PFSK-1 (cell line): ENCODE results near the gene PSD.

ENCODE experiments used
- POLR2AphosphoS5 ChIP-seq: IDR thresholded peaks from 2 replicates; pipeline ENCODE4 v1.6.1; 2012; ENCODE audit warnings: low read depth, mild to moderate bottlenecking, control low read depth, low read length, moderate library complexity
- REST ChIP-seq, 2 experiments: IDR thresholded peaks; 2 replicates each; pipeline versions ENCODE4 v1.6.1 to v1.8.0; 2011 to 2012; ENCODE audit warnings: low read depth in 2 of 2, low read length in 2 of 2, control low read depth in 1 of 2, inconsistent platforms in 1 of 2, mild to moderate bottlenecking in 1 of 2, moderate library complexity in 1 of 2; ENCODE audit not compliant: insufficient read depth in 1 of 2
- SIN3A ChIP-seq: IDR thresholded peaks from 2 replicates; pipeline ENCODE4 v1.6.1; 2012; ENCODE audit warnings: mild to moderate bottlenecking, low read length, moderate library complexity, borderline replicate concordance; ENCODE audit not compliant: insufficient read depth
- TAF1 ChIP-seq: IDR thresholded peaks from 2 replicates; pipeline ENCODE4 v1.6.1; 2012; ENCODE audit warnings: low read length, control low read depth, borderline replicate concordance; ENCODE audit not compliant: insufficient read depth

GRCh38 chr10:102424145-102424544, 5.6 kb upstream of the PSD start:
- TF ChIP-seq REST (IDR thresholded peaks at IDR 0.05; ENCODE audit: insufficient read depth in 1 of 2, low read depth in 2 of 2, low read length in 2 of 2): no peak
- no peak for TF ChIP-seq POLR2AphosphoS5
- no peak for TF ChIP-seq SIN3A
- no peak for TF ChIP-seq TAF1
